ENCODE data around the gene TMEM183A.
"Not testable (repeated sequence)": the region's sequence is repeated elsewhere in the genome, so short reads cannot be mapped to it uniquely, and the experiment has no call there.

The TMEM183A gene

DNA sequence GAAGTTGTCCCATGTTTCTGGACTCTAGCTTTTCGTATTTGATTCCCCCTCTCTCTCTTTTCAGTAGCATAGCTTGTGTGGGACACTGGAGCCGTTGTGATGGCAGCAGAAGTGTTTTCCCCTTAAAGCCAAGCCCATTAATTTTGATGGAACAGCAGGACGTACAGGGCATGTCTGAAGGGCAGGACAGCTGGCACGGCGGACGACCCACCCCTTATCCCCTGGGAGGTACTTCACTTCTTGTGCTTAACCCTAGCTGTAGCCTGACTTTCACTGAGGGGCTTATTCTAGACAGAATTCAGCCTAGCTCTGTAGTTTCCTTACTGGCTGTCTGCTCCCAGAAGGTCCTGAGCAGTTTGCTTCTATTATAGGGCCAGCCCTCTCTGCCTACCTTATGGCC, 10.5 kb downstream of the TMEM183A start:
- TF ChIP-seq, protein P1, sequence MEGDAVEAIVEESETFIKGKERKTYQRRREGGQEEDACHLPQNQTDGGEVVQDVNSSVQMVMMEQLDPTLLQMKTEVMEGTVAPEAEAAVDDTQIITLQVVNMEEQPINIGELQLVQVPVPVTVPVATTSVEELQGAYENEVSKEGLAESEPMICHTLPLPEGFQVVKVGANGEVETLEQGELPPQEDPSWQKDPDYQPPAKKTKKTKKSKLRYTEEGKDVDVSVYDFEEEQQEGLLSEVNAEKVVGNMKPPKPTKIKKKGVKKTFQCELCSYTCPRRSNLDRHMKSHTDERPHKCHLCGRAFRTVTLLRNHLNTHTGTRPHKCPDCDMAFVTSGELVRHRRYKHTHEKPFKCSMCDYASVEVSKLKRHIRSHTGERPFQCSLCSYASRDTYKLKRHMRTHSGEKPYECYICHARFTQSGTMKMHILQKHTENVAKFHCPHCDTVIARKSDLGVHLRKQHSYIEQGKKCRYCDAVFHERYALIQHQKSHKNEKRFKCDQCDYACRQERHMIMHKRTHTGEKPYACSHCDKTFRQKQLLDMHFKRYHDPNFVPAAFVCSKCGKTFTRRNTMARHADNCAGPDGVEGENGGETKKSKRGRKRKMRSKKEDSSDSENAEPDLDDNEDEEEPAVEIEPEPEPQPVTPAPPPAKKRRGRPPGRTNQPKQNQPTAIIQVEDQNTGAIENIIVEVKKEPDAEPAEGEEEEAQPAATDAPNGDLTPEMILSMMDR (IDR thresholded peaks at IDR 0.05) = no peak
- no peak for DNase-seq (ENCODE audit: low spot score)
- Histone ChIP-seq H3K4me3 (no peak overlapping the region), H3K27ac (no peak overlapping the region)

- not testable (repeated sequence) for H3K27ac ChIP-seq; DNase-seq (ENCODE audit: low spot score); H3K4me3 ChIP-seq
Observed at GRCh38 chr1:203022855-203023254, 15.7 kb downstream of the TMEM183A start.

DNA sequence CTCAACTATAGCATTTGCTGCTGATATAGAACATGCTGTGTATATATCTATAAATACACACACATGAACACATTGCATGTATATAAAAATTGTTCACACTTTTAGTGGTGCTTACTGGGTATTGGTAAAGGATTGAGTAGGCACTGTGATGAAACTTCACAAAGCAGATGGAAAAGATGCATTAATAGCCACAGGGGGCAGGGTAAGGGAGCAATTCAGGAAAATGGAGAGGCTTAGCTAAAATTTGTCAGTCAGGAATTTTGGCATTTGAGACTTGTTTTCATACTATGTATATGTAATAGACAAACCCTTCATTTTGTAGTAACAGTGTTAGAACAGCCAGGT, 18.5 kb downstream of the TMEM183A start:
- TF ChIP-seq, protein P1 (IDR thresholded peaks at IDR 0.05) = no peak
- no peak for DNase-seq (ENCODE audit: low spot score)
- peak overlapping the region; percentile 44 to 76 for H3K27ac ChIP-seq
- H3K4me3 ChIP-seq = peak overlapping the region; percentile 78

- H3K4me3 ChIP-seq = peak within 1 kb of the TSS; percentile 78
- peak; percentile 86 for DNase-seq (ENCODE audit: low spot score)
- TF ChIP-seq, protein P1 (IDR thresholded peaks at IDR 0.05) = no peak
- H3K27ac ChIP-seq = peak within 1 kb of the TSS; percentile 44 to 76
Observed at GRCh38 chr1:203026031-203026665, 19.0 kb downstream of the TMEM183A start, which contains the start of gene PPFIA4. TSS of gene PPFIA4 (plus strand) at chr1:203026491. CDS start at chr1:203039009, 12,518 bp downstream.

GRCh38 chr1:203026666-203027663, 19.8 kb downstream of the TMEM183A start:
- DNase-seq (ENCODE audit: low spot score) = no peak
- TF ChIP-seq, protein P1 (IDR thresholded peaks at IDR 0.05) = no peak
- H3K4me3 ChIP-seq = peak overlapping the region; percentile 78
- H3K27ac ChIP-seq = peak overlapping the region in 1 of 2 donors; percentile 76

- H3K27ac ChIP-seq = peak overlapping the region; percentile 54 to 73
- TF ChIP-seq, protein P1 (IDR thresholded peaks at IDR 0.05) = no peak
- DNase-seq (ENCODE audit: low spot score) = no peak
- H3K4me3 ChIP-seq = no peak overlapping the region
Observed at GRCh38 chr1:203028067-203028783, 21.1 kb downstream of the TMEM183A start.

Data from coronary artery (tissue), 2 donors.